RCC 7860 (cell line): ENCODE results near the gene TUBB4A.

ENCODE experiments used
- DNase-seq: peaks from one replicate; pipeline ENCODE4 v3.0.0-alpha.2; 2015; ENCODE audit warnings: low spot score
- FAIRE-seq: peaks from 2 replicates; lab custom pipeline; 2012; peaks lifted over from hg19 to GRCh38; lab: Jason Lieb, UNC

Gene TUBB4A

GRCh38 chr19:6448045-6448444 lies 54.1 kb downstream of the TUBB4A start:
- DNase-seq (no peak), FAIRE-seq (no peak)

GRCh38 chr19:6446452-6446851 lies 55.7 kb downstream of the TUBB4A start:
- FAIRE-seq (no peak), DNase-seq (no peak)
